Left kidney (tissue), 2 donors: ENCODE measurements around the gene PGP. TPM values are rescaled to one million over a fixed set of nuclear protein-coding genes. Genes with fewer than 3 reads are reported as not detected.
A peak's percentile ranks its signal among the peaks of the same experiment; 100 is the strongest.
"Not testable (repeated sequence)": the region's sequence is repeated elsewhere in the genome, so short reads cannot be mapped to it uniquely, and the experiment has no call there.

Experiments
- DNase-seq: peaks from one replicate; pipeline ENCODE4 v3.0.0-alpha.2; 2013
- polyA plus RNA-seq: library from polyadenylated mRNA; unstranded; fragments of 120-200 nt; gene quantifications from one replicate; pipeline ENCODE4 v1.2.1, GENCODE V29; 2013; ENCODE audit not compliant: insufficient read length

Gene PGP
- polyA plus RNA-seq, 1 donor: 16.8 TPM

GRCh38 chr16:2203119-2203688 lies 11.4 kb downstream of the PGP start:
- not testable (repeated sequence) for DNase-seq

GRCh38 chr16:2200313-2200712 lies 14.3 kb downstream of the PGP start:
- DNase-seq: no peak

- DNase-seq: no peak
Measured at GRCh38 chr16:2199621-2200139, 15.0 kb downstream of the PGP start.

GRCh38 chr16:2199095-2199494 lies 15.5 kb downstream of the PGP start:
- DNase-seq: no peak

- no peak for DNase-seq
Measured at GRCh38 chr16:2198283-2198682, 16.4 kb downstream of the PGP start.

GRCh38 chr16:2197765-2198164 lies 16.9 kb downstream of the PGP start:
- no peak for DNase-seq

- DNase-seq: no peak
Measured at GRCh38 chr16:2196981-2197511, 17.6 kb downstream of the PGP start.

GRCh38 chr16:2196162-2196980 lies 18.3 kb downstream of the PGP start, which contains the start of gene CASKIN1:
Gene CASKIN1 (minus strand): TSS chr16:2196605. CDS start chr16:2196432, 173 bp downstream.
- DNase-seq: no peak

- no peak for DNase-seq
Measured at GRCh38 chr16:2195322-2196161, 19.1 kb downstream of the PGP start.

- DNase-seq: peak; percentile 56
Measured at GRCh38 chr16:2194852-2195321, 19.8 kb downstream of the PGP start.

- peak; percentile 27 for DNase-seq
Measured at GRCh38 chr16:2194166-2194834, 20.3 kb downstream of the PGP start.

GRCh38 chr16:2191446-2191706 lies 23.3 kb downstream of the PGP start:
- DNase-seq: no peak

- DNase-seq: no peak
Measured at GRCh38 chr16:2190659-2191445, 23.8 kb downstream of the PGP start.

- DNase-seq: no peak
Measured at GRCh38 chr16:2190002-2190658, 24.5 kb downstream of the PGP start.

- no peak for DNase-seq
Measured at GRCh38 chr16:2189252-2189893, 25.3 kb downstream of the PGP start.

- no peak for DNase-seq
Measured at GRCh38 chr16:2188395-2188794, 26.2 kb downstream of the PGP start.

- no peak for DNase-seq
Measured at GRCh38 chr16:2187212-2187611, 27.4 kb downstream of the PGP start.

GRCh38 chr16:2186505-2186904 lies 28.1 kb downstream of the PGP start:
- DNase-seq: no peak

- no peak for DNase-seq
Measured at GRCh38 chr16:2186064-2186463, 28.6 kb downstream of the PGP start.

- no peak for DNase-seq
Measured at GRCh38 chr16:2184962-2185361, 29.7 kb downstream of the PGP start.
